Measurements from ENCODE around the gene SH2B3. TPM values are rescaled to one million over a fixed set of nuclear protein-coding genes. Genes with fewer than 3 reads are reported as not detected.
A peak's percentile ranks its signal among the peaks of the same experiment; 100 is the strongest.

The SH2B3 gene
- total RNA-seq, 1 experiment from 2014 or later = 39.6 TPM

DNA sequence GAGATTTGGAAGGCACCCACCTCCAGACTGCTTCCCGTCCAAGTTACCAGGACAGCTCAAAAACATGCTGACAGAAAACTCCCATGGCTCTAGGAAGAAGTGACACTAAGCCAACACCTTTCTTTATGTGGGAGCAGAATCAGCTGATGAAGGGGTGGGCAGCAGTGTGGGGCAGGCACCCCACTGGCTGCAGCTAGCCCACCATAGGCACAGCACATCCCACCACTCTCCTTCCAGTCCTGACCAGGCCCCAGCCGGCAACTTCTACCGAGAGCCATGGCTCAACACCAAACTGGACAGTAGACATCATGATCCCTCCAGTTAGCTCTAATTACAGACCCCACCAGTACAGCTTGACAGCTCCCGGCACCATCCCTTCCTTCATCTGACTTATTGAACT, 45.0 kb downstream of the SH2B3 start:
- Histone ChIP-seq H3K36me3 (ENCODE audit: control insufficient read depth, insufficient read depth, low read length) (peaks cover 7% of the 10 kb centered on the region; the same call in 1 of the 2 replicates), H3K4me3 (ENCODE audit: low read depth in 2 of 2, low read length in 2 of 2) (no peak overlapping the region), H3K27me3 (ENCODE audit: control insufficient read depth, insufficient read depth, low read length) (no peaks in the 10 kb centered on the region), H3K9me3 (ENCODE audit: control insufficient read depth, insufficient read depth, low read depth, low read length) (no peaks in the 10 kb centered on the region), H3K27ac (ENCODE audit: low read length) (peak overlapping the region; percentile 45; the same call in 1 of the 2 replicates), H3K4me1 (ENCODE audit: control insufficient read depth, insufficient read depth, low read length) (peaks cover 35% of the 10 kb centered on the region)
- TF ChIP-seq, protein P1, sequence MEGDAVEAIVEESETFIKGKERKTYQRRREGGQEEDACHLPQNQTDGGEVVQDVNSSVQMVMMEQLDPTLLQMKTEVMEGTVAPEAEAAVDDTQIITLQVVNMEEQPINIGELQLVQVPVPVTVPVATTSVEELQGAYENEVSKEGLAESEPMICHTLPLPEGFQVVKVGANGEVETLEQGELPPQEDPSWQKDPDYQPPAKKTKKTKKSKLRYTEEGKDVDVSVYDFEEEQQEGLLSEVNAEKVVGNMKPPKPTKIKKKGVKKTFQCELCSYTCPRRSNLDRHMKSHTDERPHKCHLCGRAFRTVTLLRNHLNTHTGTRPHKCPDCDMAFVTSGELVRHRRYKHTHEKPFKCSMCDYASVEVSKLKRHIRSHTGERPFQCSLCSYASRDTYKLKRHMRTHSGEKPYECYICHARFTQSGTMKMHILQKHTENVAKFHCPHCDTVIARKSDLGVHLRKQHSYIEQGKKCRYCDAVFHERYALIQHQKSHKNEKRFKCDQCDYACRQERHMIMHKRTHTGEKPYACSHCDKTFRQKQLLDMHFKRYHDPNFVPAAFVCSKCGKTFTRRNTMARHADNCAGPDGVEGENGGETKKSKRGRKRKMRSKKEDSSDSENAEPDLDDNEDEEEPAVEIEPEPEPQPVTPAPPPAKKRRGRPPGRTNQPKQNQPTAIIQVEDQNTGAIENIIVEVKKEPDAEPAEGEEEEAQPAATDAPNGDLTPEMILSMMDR (IDR thresholded peaks at IDR 0.05) = no peak
- no peak for TF ChIP-seq POLR2AphosphoS5 (IDR thresholded peaks at IDR 0.05; ENCODE audit: low read depth, low read length)
- no peak for TF ChIP-seq SIN3A (IDR thresholded peaks at IDR 0.05; ENCODE audit: borderline replicate concordance, insufficient read depth, low read depth, low read length)
- TF ChIP-seq TCF7L2 (IDR thresholded peaks at IDR 0.05; ENCODE audit: low read depth, low read length) = no peak
- TF ChIP-seq, protein P2, sequence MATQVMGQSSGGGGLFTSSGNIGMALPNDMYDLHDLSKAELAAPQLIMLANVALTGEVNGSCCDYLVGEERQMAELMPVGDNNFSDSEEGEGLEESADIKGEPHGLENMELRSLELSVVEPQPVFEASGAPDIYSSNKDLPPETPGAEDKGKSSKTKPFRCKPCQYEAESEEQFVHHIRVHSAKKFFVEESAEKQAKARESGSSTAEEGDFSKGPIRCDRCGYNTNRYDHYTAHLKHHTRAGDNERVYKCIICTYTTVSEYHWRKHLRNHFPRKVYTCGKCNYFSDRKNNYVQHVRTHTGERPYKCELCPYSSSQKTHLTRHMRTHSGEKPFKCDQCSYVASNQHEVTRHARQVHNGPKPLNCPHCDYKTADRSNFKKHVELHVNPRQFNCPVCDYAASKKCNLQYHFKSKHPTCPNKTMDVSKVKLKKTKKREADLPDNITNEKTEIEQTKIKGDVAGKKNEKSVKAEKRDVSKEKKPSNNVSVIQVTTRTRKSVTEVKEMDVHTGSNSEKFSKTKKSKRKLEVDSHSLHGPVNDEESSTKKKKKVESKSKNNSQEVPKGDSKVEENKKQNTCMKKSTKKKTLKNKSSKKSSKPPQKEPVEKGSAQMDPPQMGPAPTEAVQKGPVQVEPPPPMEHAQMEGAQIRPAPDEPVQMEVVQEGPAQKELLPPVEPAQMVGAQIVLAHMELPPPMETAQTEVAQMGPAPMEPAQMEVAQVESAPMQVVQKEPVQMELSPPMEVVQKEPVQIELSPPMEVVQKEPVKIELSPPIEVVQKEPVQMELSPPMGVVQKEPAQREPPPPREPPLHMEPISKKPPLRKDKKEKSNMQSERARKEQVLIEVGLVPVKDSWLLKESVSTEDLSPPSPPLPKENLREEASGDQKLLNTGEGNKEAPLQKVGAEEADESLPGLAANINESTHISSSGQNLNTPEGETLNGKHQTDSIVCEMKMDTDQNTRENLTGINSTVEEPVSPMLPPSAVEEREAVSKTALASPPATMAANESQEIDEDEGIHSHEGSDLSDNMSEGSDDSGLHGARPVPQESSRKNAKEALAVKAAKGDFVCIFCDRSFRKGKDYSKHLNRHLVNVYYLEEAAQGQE (IDR thresholded peaks at IDR 0.05; ENCODE audit: insufficient read depth in 1 of 2, low read depth in 2 of 2, low read length in 1 of 2) = no peak
- ChIA-PET CTCF (interaction anchor here (0.5 to 1.6 kb wide), 3 partner anchors 47 to 359 kb away, joined by 4 to 12 read pairs (median 7); no protein-coding TSS in a partner anchor), POLR2A (no interaction called here)
- ATAC-seq (no peak), DNase-seq (ENCODE audit: low read depth, low spot score) (no peak)
- BruUV-seq (replicated peaks) = no TSS peak
- intact Hi-C loops (cut with micrococcal nuclease; ENCODE audit: unreplicated experiment) (loop anchor here (1.0 kb wide), 1 partner anchor 53 kb away; no protein-coding TSS in a partner anchor), in situ Hi-C loops (cut with HindIII; ENCODE audit: low pct_unique_long_range_greater_than_20kb, low sequenced_read_pairs) (no loop called here)

DNA sequence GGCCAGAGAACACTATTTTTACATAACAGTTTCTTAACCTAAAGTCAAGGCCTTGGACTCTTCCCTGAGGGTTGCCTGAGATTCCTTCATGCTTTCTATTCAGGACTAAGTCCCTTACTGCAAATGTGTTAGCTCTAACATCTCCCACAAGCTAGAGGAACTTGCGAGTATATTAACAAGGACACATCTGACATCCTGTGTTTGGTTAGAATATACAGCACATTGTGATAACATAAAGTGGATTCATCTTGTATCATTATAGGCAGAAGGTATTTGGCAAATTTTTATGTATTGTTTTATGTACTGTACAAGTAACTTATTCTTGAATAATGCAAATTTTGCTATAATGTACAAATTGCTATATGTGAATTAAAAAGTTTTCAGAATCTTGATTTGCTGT, 45.5 kb downstream of the SH2B3 start:
- BruUV-seq (replicated peaks) = no TSS peak
- Histone ChIP-seq H3K36me3 (ENCODE audit: control insufficient read depth, insufficient read depth, low read length) (peaks cover 8% of the 10 kb centered on the region; the same call in 1 of the 2 replicates), H3K9me3 (ENCODE audit: control insufficient read depth, insufficient read depth, low read depth, low read length) (no peaks in the 10 kb centered on the region), H3K4me3 (ENCODE audit: low read depth in 2 of 2, low read length in 2 of 2) (no peak overlapping the region), H3K4me1 (ENCODE audit: control insufficient read depth, insufficient read depth, low read length) (peaks cover 30% of the 10 kb centered on the region), H3K27me3 (ENCODE audit: control insufficient read depth, insufficient read depth, low read length) (no peaks in the 10 kb centered on the region), H3K27ac (ENCODE audit: low read length) (no peak overlapping the region)
- intact Hi-C loops (cut with micrococcal nuclease; ENCODE audit: unreplicated experiment) = loop anchor here (1.0 kb wide), 1 partner anchor 54 kb away; no protein-coding TSS in a partner anchor
- ATAC-seq (no peak), DNase-seq (ENCODE audit: low read depth, low spot score) (no peak)
- ChIA-PET CTCF (interaction anchor here (0.6 to 1.2 kb wide), 12 partner anchors 9 to 1451 kb away, joined by 3 to 18 read pairs (median 4); no protein-coding TSS in a partner anchor), POLR2A (interaction anchor here (0.5 kb wide), 1 partner anchor 260 kb away, joined by 8 read pairs; no protein-coding TSS in a partner anchor)
- in situ Hi-C loops (cut with HindIII; ENCODE audit: low pct_unique_long_range_greater_than_20kb, low sequenced_read_pairs) = no loop called here
- TF ChIP-seq, protein P1 (IDR thresholded peaks at IDR 0.05) = no peak
- TF ChIP-seq POLR2AphosphoS5 (IDR thresholded peaks at IDR 0.05; ENCODE audit: low read depth, low read length) (no peak), SIN3A (IDR thresholded peaks at IDR 0.05; ENCODE audit: borderline replicate concordance, insufficient read depth, low read depth, low read length) (no peak), TCF7L2 (IDR thresholded peaks at IDR 0.05; ENCODE audit: low read depth, low read length) (no peak)
- TF ChIP-seq, protein P2 (IDR thresholded peaks at IDR 0.05; ENCODE audit: insufficient read depth in 1 of 2, low read depth in 2 of 2, low read length in 1 of 2) = no peak

All from Panc1 (cell line).